GM21390 (cell line): ENCODE data around the gene FAM174A.

Experiments
- ATAC-seq: cut with Tn5 transposase; IDR thresholded peaks from one replicate; pipeline ENCODE4 v1.9.1; 2021; ENCODE audit not compliant: unreplicated experiment

Gene FAM174A

GRCh38 chr5:100535060-100536005, at the start of gene FAM174A:
Gene FAM174A, plus strand, starts transcription at chr5:100535374. Its CDS starts 157 bp downstream, at chr5:100535531.
- peak; percentile 97 for ATAC-seq

- no peak for ATAC-seq
Observed at GRCh38 chr5:100493996-100494395, 41.2 kb upstream of the FAM174A start.

GRCh38 chr5:100496296-100496695, 38.9 kb upstream of the FAM174A start:
- no peak for ATAC-seq

GRCh38 chr5:100502684-100503083, 32.5 kb upstream of the FAM174A start:
- no peak for ATAC-seq

- ATAC-seq = no peak
Observed at GRCh38 chr5:100505984-100506670, 29.0 kb upstream of the FAM174A start.

GRCh38 chr5:100516285-100516684, 18.9 kb upstream of the FAM174A start:
- peak; percentile 58 for ATAC-seq

GRCh38 chr5:100517301-100517974, 17.7 kb upstream of the FAM174A start:
- ATAC-seq = no peak

- no peak for ATAC-seq
Observed at GRCh38 chr5:100518377-100518776, 16.8 kb upstream of the FAM174A start.

GRCh38 chr5:100519075-100519474, 16.1 kb upstream of the FAM174A start:
- peak; percentile 55 for ATAC-seq

GRCh38 chr5:100520348-100520747, 14.8 kb upstream of the FAM174A start:
- no peak for ATAC-seq

- ATAC-seq = no peak
Observed at GRCh38 chr5:100537946-100538345, 2.8 kb downstream of the FAM174A start.

- no peak for ATAC-seq
Observed at GRCh38 chr5:100539519-100539918, 4.3 kb downstream of the FAM174A start.

GRCh38 chr5:100542086-100542485, 6.9 kb downstream of the FAM174A start:
- no peak for ATAC-seq

GRCh38 chr5:100546001-100546400, 10.8 kb downstream of the FAM174A start:
- no peak for ATAC-seq

- ATAC-seq = peak; percentile 93
Observed at GRCh38 chr5:100550531-100551051, 15.4 kb downstream of the FAM174A start.

- ATAC-seq = no peak
Observed at GRCh38 chr5:100551183-100551582, 16.0 kb downstream of the FAM174A start.

- no peak for ATAC-seq
Observed at GRCh38 chr5:100553209-100553608, 18.0 kb downstream of the FAM174A start.

GRCh38 chr5:100560860-100561259, 25.7 kb downstream of the FAM174A start:
- ATAC-seq = no peak

GRCh38 chr5:100562821-100563220, 27.6 kb downstream of the FAM174A start:
- no peak for ATAC-seq

- ATAC-seq = no peak
Observed at GRCh38 chr5:100566382-100567141, 31.4 kb downstream of the FAM174A start.
